ENCODE results near the gene CCDC201.
"Not testable (repeated sequence)": the region's sequence is repeated elsewhere in the genome, so short reads cannot be mapped to it uniquely, and the experiment has no call there.

CCDC201 gene

DNA sequence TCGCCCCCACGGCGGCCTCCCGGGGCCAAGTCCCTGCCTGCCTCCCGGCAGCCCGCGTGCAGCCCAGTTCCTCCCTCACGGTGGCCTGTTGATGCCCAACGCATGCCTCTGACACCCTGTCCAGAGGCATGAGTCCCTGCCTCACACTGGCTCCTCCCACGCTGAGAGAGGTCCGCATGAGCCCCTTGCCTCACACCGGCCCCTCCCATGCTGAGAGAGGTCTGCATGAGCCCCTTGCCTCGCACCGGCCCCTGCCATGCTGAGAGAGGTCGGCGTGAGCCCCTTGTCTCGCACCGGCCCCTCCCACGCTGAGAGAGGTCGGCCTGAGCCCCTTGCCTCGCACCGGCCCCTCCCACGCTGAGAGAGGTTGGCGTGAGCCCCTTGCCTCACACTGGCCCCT lies 59.9 kb downstream of the CCDC201 start:
- no peak overlapping the region for H3K4me3 ChIP-seq
- H3K9me3 ChIP-seq (ENCODE audit: low read depth, low read length) = no peaks in the 10 kb centered on the region
- DNase-seq (ENCODE audit: low read depth, low spot score) = no peak
- no peaks in the 10 kb centered on the region for H3K36me3 ChIP-seq (ENCODE audit: insufficient read depth, low read length)
- H3K27ac ChIP-seq = no peak overlapping the region
- no peak overlapping the region for H3K9ac ChIP-seq (ENCODE audit: insufficient read length)
- TF ChIP-seq FOXP2 (optimal IDR thresholded peaks at IDR 0.05; ENCODE audit: control extremely low read depth, extremely low read length, insufficient read depth) (no peak), POLR2AphosphoS5 (IDR thresholded peaks at IDR 0.05; ENCODE audit: borderline replicate concordance, low read depth, low read length) (no peak), EZH2 (IDR thresholded peaks at IDR 0.05) (no peak)

DNA sequence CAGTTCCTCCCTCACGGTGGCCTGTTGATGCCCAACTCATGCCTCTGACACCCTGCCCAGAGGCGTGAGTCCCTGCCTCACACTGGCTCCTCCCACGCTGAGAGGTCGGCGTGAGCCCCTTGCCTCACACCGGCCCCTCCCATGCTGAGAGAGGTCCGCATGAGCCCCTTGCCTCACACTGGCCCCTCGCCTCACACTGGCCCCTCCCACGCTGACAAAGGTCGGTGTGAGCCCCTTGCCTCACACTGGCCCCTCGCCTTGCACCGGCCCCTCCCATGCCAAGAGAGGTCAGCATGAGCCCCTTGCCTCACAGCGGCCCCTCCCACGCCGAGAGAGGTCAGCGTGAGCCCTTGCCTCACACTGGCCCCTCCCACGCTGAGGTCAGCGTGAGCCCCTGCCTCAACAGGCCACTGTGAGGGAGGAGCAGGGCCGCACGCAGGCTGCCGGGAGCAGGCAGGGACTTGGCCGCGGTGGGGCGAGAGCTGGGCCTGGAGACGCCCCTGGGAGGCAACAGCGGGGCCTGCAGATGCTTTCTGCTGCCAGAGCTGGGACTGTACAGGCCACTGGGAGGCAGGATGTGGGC lies 61.1 kb downstream of the CCDC201 start:
- H3K27ac ChIP-seq; H3K9ac ChIP-seq (ENCODE audit: insufficient read length); DNase-seq (ENCODE audit: low read depth, low spot score); H3K4me3 ChIP-seq; H3K36me3 ChIP-seq (ENCODE audit: insufficient read depth, low read length); H3K9me3 ChIP-seq (ENCODE audit: low read depth, low read length): not testable (repeated sequence)

DNA sequence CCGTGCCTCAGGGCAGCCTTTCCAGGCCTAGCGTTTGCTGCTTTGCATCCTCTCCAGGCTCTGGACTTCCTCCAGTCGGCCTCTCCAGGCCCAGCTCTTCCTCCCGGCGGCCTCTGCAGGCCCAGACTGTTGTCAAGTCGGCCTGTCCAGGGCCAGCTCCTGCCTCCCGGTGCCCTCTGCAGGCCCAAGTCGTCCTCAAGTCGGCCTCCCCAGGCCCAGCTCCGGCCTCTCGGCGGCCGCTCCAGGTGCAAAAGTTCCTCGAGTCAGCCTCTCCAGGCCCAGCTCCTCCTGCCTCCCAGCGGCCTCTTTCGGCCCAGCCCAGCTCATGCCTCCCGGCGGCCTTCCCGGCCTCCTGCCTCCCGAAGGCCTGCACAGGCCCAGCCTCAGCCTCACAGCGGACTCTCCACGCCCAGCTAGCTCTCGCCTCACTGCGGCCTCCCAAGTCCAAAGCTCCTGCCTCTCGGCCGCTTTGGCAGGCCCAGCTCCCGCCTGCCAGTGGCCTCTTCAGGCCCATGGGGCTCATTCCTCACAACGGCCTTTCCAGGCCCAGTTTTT lies 62.4 kb downstream of the CCDC201 start:
- not testable (repeated sequence) for H3K4me3 ChIP-seq; H3K9me3 ChIP-seq (ENCODE audit: low read depth, low read length); H3K36me3 ChIP-seq (ENCODE audit: insufficient read depth, low read length); DNase-seq (ENCODE audit: low read depth, low spot score); H3K27ac ChIP-seq; H3K9ac ChIP-seq (ENCODE audit: insufficient read length)
